Spleen (tissue), 11 donors: ENCODE measurements around the gene MACC1. TPM values are rescaled to one million over a fixed set of nuclear protein-coding genes. Genes with fewer than 3 reads are reported as not detected.

ENCODE experiments used
- DNase-seq: peaks from one replicate; pipeline ENCODE4 v3.0.0-alpha.2; 2020
- H3K27ac ChIP-seq, 8 donors: fragments of 200-600 bp; sonication (generic) in 7 of 8; 1 replicate in 4 of 8; 2 replicates in 4 of 8; pipeline versions ENCODE4 v1.5.0 to v1.8.0; 2016 to 2021; ENCODE audit warnings: inconsistent platforms in 4 of 8, mild to moderate bottlenecking in 4 of 8, moderate library complexity in 1 of 8
- H3K27me3 ChIP-seq, 7 donors: fragments of 200-600 bp; sonication (generic) in 6 of 7; replicated peaks in 1 of 7; 1 replicate in 4 of 7; 2 replicates in 3 of 7; pipeline versions ENCODE4 v1.5.0 to v1.8.0; 2016 to 2021; ENCODE audit warnings: inconsistent platforms in 3 of 7, mild to moderate bottlenecking in 1 of 7
- H3K36me3 ChIP-seq, 6 donors: fragments of 200-600 bp; sonication (generic) in 5 of 6; 1 replicate in 4 of 6; 2 replicates in 2 of 6; pipeline versions ENCODE4 v1.5.0 to v1.8.0; 2016 to 2021; ENCODE audit warnings: inconsistent platforms in 2 of 6
- H3K4me1 ChIP-seq, 6 donors: fragments of 200-600 bp; sonication (generic) in 5 of 6; 1 replicate in 3 of 6; 2 replicates in 3 of 6; pipeline versions ENCODE4 v1.5.0 to v1.8.0; 2016 to 2021; ENCODE audit warnings: inconsistent platforms in 3 of 6
- H3K4me3 ChIP-seq, 8 donors: fragments of 200-600 bp; sonication (generic) in 7 of 8; 1 replicate in 4 of 8; 2 replicates in 4 of 8; pipeline versions ENCODE4 v1.5.0 to v1.8.0; 2016 to 2021; ENCODE audit warnings: inconsistent platforms in 4 of 8, mild to moderate bottlenecking in 4 of 8, moderate library complexity in 2 of 8
- H3K9me3 ChIP-seq, 8 donors: fragments of 200-600 bp; sonication (generic) in 7 of 8; 1 replicate in 4 of 8; 2 replicates in 4 of 8; pipeline versions ENCODE4 v1.5.0 to v1.8.0; 2016 to 2021; ENCODE audit warnings: inconsistent platforms in 4 of 8
- CTCF ChIP-seq, 11 experiments: fragments of 200-600 bp in 7 of 11; fragments of 450-650 bp in 4 of 11; sonication (generic) in 4 of 11; IDR thresholded peaks in 8 of 11; conservative IDR thresholded peaks in 3 of 11; 1 replicate in 7 of 11; 2 replicates in 4 of 11; pipeline versions ENCODE4 v1.4.0 to v1.8.0; 2016 to 2021; ENCODE audit warnings: antibody characterized with exemption in 11 of 11, inconsistent platforms in 4 of 11, mild to moderate bottlenecking in 1 of 11
- POLR2A ChIP-seq, 3 donors: fragments of 450-650 bp; IDR thresholded peaks; one replicate each; pipeline ENCODE4 v1.5.1; 2017; ENCODE audit warnings: antibody characterized with exemption in 3 of 3, mild to moderate bottlenecking in 1 of 3
- POLR2AphosphoS5 ChIP-seq, 3 donors: sonication (generic); formaldehyde crosslinking; IDR thresholded peaks; one replicate each; pipeline ENCODE4 v1.5.1; 2017; ENCODE audit warnings: antibody characterized with exemption in 3 of 3
- WGBS, 5 donors: extraction: QIAGEN DNeasy Blood & Tissue Kit in 3 of 5; methylation state at CpG; one replicate each; pipeline versions ENCODE4 v1.1.5 to v1.1.7; 2013 to 2018; 5-methylcytosine and 5-hydroxymethylcytosine counted together
- intact Hi-C: fragments of 100-400 bp; cut with DNase I; formaldehyde crosslinking; loops from one replicate; pipeline ENCODE4 v1.15.0; 2023; ENCODE audit warnings: low total_unique reads
- polyA plus RNA-seq, 3 donors: library from polyadenylated mRNA; stranded (reverse); fragments of 200-250 nt; gene quantifications; one replicate each; pipeline ENCODE4 v1.2.1, GENCODE V29; 2013
- total RNA-seq, 7 donors: library from RNA; depleted of rRNA in 3 of 7; stranded (reverse); fragments of >200 nt in 3 of 7; fragmentation: NEBNext Ultra II Directional in 4 of 7; extraction: Animal tissue kit (Norgen Biotek cat#: 25700) in 4 of 7; gene quantifications; one replicate each; pipeline versions ENCODE4 v1.1.0 to v1.2.1, GENCODE V29; 2016 to 2021
- donor health status: healthy with polysubstance abuse.
- donor health status: DM: no; HTN: no; CAD: no; lungs with moderate emphysema.
- donor health status: DM: no; HTN: no; CAD: no.
- donor health status: Bipolar disorder and iron deficiency.
- donor health status: healthy.
- donor health status: DM: no; HTN: no; CAD: no.
- donor health status: DM: yes; HTN: yes; CAD: no.

MACC1 gene
- total and polyA plus RNA-seq, 10 donors, result 0.83 to 10.6 (median 4.8) TPM

GRCh38 chr7:20225384-20225783 lies 8.2 kb upstream of the MACC1 start:
- Histone ChIP-seq H3K4me3 (no peak overlapping the region), H3K27me3 (no peaks in the 10 kb centered on the region), H3K9me3 (no peaks in the 10 kb centered on the region), H3K36me3 (no peaks in the 10 kb centered on the region), H3K4me1 (peaks cover 0 to 15% (median 10%) of the 10 kb centered on the region in 6 donors), H3K27ac (no peak overlapping the region)
- no peak for TF ChIP-seq POLR2AphosphoS5 (IDR thresholded peaks at IDR 0.05)
- TF ChIP-seq POLR2A (IDR thresholded peaks at IDR 0.05), result no peak
- TF ChIP-seq CTCF (IDR thresholded peaks at IDR 0.05 in 8 of 11, conservative IDR thresholded peaks at IDR 0.05 in 3 of 11), result no peak
- DNase-seq, result no peak
- intact Hi-C loops, result no loop called here
- 50 to 63% (median 57%) methylated on average over 2 of the region's 2 CpGs for WGBS, 5 donors

- no peak for DNase-seq
- TF ChIP-seq POLR2A (IDR thresholded peaks at IDR 0.05), result no peak
- TF ChIP-seq POLR2AphosphoS5 (IDR thresholded peaks at IDR 0.05), result no peak
- TF ChIP-seq CTCF (IDR thresholded peaks at IDR 0.05 in 8 of 11, conservative IDR thresholded peaks at IDR 0.05 in 3 of 11), result no peak
- H3K9me3 ChIP-seq, result no peaks in the 10 kb centered on the region
- no peaks in the 10 kb centered on the region for H3K36me3 ChIP-seq
- H3K4me1 ChIP-seq, result peaks cover 0 to 26% (median 18%) of the 10 kb centered on the region in 6 donors
- intact Hi-C loops, result no loop called here
- no peak overlapping the region for H3K4me3 ChIP-seq
- H3K27ac ChIP-seq, result no peak overlapping the region
- H3K27me3 ChIP-seq, result no peaks in the 10 kb centered on the region
Observed at GRCh38 chr7:20224025-20224424, 6.8 kb upstream of the MACC1 start.

GRCh38 chr7:20223356-20223755 lies 6.2 kb upstream of the MACC1 start:
- peaks cover 0 to 33% (median 22%) of the 10 kb centered on the region in 6 donors for H3K4me1 ChIP-seq
- DNase-seq, result no peak
- intact Hi-C loops, result no loop called here
- TF ChIP-seq POLR2A (IDR thresholded peaks at IDR 0.05) (no peak), POLR2AphosphoS5 (IDR thresholded peaks at IDR 0.05) (no peak), CTCF (IDR thresholded peaks at IDR 0.05 in 8 of 11, conservative IDR thresholded peaks at IDR 0.05 in 3 of 11) (no peak)
- no peaks in the 10 kb centered on the region for H3K9me3 ChIP-seq
- 91 to 97% (median 95%) methylated on average over 5 of the region's 5 CpGs for WGBS, 5 donors
- H3K27ac ChIP-seq, result no peak overlapping the region
- H3K27me3 ChIP-seq, result no peaks in the 10 kb centered on the region
- H3K4me3 ChIP-seq, result no peak overlapping the region
- no peaks in the 10 kb centered on the region for H3K36me3 ChIP-seq

DNA sequence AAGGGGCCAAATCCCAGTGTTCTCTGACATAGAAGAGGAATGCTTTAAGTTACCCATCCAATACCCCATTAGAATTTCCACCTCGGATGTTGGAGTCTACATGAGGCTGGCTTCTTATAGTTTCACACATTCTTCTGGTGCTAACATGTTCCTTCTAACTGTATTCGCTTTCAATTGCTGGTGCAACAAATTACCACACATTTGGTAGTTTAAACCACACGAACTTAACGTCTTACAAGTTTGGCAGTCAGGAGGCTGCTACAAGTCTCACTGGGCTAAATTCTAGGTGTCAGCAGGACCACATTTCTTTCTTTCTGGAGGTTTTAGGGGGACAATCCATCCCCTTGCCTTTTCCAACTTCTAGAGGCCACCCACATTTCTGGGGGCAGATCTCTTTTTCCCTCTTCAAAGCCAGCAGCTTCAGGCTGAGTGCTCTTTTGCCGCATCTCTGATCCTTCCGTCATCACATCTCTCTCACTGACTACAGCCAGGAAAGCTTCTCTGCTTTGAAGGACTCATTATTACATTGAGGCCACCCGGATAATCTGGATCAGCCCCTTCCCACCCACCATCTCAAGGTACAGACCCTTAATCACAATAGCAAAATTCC lies 5.1 kb upstream of the MACC1 start:
- 59 to 84% (median 73%) methylated on average over 7 of the region's 7 CpGs for WGBS, 5 donors
- intact Hi-C loops, result no loop called here

More for the DNA sequence above, 5.1 kb upstream of the MACC1 start:
- H3K27me3 ChIP-seq, result no peaks in the 10 kb centered on the region
- no peak for TF ChIP-seq POLR2AphosphoS5 (IDR thresholded peaks at IDR 0.05)
- H3K4me3 ChIP-seq, result no peak overlapping the region
- peaks cover 0 to 43% (median 23%) of the 10 kb centered on the region in 6 donors for H3K4me1 ChIP-seq
- no peaks in the 10 kb centered on the region for H3K9me3 ChIP-seq
- H3K27ac ChIP-seq, result peak overlapping the region in 1 of 8 donors; percentile 90
- no peak for DNase-seq
- no peaks in the 10 kb centered on the region for H3K36me3 ChIP-seq
